ENCODE measurements around the gene DDX23.

GRCh38 chr12:48857278-48857994 is 5.5 kb upstream of the DDX23 start:
- TF ChIP-seq CTCF (IDR thresholded peaks at IDR 0.05; ENCODE audit: low read depth, low read length, poor library complexity, severe bottlenecking): no peak
- TF ChIP-seq EZH2phosphoT487 (IDR thresholded peaks at IDR 0.05; ENCODE audit: borderline replicate concordance, low read length): no peak

Measured in DOHH2 (cell line).